ENCODE measurements around the gene PELI2.

Gene PELI2

DNA sequence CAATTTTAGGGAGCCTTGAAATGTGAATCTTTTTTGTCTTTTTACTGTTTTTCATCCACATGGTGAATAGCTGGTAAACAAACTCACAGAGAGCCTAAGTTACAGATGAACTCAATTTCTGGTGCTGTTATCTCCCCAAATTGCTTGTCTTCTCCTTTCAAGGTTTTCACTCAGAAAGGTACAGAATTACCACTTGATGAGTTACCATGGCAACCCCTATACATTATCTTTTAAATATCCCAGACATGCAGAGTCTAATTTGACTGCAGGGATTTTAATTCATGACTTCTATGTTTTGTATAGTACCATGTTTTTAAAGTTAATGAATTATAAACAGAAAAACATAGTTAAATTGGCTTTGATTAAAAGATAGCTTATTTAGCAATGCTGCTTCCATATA, 203.7 kb downstream of the PELI2 start:
- no peak for DNase-seq

DNA sequence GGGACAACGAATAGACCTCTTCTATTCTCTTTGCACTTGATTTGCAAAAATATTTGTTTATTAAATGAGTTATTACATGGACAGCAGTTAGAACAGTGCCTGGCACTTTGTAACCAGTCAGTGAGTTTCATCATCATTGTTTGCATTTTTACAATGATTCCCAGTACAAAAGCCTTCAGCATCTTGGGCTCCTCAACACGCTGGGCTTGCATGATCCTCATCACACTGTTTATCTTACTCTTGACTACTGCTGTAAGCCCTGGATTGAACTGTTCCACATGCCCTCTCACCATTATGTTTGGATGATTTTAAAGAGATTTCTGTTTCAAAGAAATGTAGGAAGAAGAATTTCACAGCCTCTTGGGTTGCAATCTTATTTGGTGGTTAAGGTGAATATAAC, 204.3 kb downstream of the PELI2 start:
- no peak for DNase-seq

DNA sequence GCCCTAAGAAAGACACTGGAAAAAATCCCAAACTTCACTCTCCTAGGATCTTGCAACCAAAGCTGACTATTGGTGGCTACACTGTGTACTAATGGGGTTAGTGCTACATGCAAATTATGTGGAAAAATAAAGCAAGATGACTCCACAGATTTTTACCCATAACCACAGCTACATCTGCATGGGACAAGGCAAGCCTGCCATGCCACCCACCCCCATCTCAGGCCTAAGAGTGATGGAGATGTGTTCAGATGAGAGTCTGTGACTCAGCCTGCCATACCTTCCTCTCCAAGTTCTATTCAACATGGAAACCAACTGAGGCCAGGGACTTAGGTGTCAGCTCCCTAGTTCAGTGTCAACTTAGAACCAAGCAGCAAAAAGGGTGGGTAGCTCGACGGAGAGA, 206.2 kb downstream of the PELI2 start:
- DNase-seq = no peak

DNA sequence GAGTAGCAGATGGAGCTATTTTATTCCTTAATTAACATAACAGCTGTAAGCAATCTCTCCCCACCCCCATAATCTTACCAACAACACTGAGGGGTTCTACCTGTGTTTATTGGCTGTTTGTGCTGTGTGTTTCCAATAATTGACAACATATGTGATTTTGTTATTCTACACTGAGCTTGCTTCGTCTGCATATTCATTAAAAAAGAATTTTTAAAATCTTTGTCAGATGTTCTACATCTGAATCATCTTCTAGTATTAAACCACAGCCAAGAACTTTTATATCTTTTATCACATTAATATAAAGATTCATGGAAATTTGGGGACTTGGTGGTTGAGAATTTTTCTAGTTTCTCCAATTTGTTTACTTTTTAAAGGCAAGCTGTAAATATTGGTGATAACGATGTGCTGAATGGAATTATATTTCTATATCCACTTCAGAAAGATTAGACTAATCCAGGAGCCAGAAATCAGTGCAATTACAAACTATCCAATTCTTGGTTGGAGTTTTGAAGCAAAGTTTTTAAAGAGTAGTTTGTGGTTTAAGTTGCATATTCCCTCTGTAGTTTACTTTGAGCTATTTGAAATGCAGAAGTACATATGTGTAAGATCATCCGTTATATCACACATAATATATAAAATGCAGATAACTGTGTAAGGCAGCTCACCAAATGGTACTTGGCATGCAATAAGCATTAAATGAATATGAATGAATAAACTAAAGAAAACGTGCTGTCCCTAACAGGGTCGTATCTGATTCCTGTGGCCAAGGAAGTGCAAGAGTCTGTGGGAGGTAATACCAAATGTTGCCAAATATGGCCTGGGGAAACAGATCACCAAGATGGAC, 206.9 kb downstream of the PELI2 start:
- DNase-seq = no peak

DNA sequence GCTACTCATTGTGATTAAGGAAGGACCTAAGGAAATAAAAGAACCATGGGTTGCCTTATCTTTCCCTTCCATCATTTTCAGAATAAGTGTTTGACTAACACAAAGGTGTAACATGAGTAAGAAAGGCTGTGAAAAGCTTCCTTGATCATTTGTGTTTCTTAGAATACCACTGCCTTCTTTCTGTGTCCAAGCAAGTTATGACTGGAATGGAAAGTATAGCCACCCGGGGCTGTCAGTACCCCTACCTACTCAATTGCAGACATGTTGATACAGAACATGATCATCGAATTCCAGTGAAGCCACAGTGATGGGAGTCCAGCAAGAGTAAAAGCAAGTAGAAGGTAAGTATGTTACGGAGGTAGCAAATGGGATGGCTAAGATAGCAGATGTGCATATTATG, 209.8 kb downstream of the PELI2 start:
- DNase-seq = no peak

DNA sequence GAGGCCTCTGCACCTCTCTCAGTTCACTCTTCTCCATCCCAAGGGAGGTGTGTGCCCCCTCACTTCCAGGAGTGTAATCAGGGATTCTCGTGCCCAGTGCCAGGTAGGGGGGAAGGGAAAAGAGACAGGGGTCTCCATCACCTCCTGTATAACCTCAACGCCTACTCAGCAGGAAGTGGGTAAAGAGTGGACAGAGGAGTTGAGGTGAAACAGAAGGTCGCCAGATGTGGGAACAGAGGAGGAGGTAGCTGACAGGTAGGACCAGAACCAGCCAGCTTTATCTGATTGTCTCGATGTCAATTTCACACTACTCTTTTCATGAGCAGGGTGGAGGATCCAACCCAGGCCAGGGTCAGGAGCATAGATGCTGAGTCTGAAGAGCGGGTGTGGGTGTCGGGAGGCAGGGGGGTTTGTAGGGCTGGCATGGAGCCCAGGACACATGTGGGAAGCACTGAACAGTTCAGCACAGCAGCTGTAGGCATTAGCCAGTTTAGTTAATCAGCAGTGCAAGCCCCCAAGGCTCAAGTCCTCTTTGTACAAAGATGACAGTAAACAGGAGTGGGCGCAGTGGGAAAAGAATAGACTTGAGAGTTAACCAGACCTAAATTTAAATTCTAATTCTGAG, 213.5 kb downstream of the PELI2 start:
- DNase-seq = no peak

DNA sequence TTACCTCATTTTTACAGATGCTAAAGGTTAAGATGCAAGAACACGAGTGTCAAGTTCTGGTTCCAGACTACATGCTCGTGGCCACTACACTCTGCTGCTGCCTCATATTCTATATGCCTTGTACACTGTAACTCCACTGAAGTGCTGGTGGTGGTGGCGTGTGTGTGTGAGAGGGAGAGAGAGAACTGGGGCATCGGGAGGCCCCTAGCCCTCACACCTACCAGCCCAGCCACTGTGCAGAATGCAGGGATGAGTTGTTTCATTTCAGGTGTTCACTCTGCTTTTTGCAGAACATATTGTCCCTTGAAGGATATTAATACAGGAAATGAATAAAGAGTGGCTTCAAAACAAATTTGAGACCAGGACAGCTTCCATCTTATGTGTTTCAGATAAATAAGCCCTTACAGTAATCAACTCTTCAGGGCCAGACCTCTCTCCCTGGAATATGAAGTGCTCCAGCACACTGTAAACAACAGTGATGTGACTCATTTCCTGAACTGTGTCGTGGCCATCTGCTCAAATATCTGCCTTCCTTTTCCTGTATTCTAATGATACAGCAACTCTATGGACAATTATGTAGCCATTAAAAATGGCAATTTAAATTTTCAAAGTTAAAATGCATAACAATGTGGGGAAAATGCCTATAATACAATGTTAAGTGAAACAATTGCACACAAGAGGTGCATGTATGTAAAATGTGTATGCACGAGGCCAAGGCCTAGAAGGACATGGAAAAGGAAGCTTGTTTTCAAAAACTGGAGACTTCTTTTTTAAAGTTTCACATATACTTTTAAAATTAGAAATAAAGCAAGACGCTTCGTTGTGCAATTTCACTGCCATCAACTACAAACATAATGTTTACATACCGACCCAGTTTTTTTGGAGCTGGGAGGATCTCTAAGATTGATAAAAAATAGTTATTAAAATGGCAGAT, 215.4 kb downstream of the PELI2 start:
- DNase-seq = no peak

DNA sequence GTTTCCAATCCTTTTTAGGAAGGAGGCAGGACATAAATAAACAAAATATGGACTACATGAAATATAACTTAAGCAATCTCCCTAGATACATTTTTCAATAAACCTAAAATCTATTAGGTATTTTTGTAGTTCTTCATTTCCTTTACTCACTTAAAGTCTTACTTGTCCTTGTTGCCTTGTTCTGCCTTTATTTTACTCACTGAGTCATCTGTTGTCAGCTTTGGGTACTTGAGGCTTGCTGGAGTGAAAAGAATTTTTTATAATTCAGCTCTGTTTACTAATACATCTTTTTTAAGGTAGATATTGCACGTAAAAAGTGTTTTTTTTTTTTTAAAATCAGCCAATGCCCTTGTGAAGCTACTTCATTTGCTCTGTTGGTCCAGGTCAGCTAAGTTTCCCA, 216.2 kb downstream of the PELI2 start:
- DNase-seq = no peak

DNA sequence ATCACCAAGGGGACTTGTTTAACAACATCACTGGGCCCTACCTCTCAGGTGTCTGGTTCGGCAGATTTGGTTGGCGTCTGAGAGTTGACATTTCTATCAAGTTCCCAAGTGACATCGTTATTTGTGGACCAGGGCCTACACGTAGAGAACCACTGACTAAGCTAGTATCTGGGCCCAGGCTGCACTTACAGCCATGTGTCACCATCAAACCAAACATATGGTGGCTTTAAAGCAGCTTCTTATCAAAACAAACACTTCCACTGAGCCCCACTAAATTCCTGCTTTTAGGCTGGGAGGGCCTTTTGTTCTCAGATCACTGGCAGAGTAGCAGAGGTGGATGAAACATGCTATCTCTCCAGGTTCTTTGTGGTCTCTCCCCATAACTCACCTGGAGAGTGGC, 220.5 kb downstream of the PELI2 start:
- DNase-seq = no peak

DNA sequence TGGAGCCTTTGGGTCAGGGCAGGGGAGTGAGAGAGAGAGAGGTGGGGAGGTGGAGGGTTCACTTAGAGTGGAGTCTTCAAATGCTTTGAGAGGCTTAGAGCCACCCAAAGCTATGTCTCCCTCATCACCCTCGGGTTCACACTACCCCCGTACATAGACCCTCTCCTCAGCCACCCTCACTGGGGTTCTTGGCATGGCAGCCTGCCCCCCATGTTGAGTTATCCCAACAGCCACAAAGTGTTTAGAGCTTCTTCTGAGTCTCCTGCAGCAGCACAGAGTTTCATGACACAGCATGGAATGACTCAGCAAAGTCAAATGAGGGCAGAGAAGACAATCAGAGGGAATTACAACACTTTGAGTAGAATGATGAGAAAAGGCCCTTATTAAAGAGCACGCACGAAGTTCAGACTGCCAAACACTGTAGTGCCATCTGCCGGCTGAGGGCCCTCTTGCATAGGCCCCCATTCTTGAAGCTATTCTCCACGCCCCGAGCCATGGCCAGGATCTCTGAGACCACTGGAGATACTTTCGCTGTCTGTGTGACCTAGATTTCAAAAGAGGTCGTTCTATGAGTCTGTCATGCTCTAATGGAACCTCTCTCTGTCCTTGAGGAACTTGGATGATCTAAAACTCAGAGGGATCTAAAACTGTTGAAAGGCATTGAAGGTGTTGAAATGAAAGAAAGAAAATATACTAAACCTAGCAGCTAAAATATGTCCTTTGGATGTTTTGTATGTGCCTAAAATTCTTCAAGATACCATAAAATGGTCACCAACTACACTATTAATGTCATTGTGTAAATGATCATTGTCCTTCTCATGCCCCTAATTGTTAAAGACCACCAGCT, 221.9 kb downstream of the PELI2 start:
- peak; percentile 58 for DNase-seq

DNA sequence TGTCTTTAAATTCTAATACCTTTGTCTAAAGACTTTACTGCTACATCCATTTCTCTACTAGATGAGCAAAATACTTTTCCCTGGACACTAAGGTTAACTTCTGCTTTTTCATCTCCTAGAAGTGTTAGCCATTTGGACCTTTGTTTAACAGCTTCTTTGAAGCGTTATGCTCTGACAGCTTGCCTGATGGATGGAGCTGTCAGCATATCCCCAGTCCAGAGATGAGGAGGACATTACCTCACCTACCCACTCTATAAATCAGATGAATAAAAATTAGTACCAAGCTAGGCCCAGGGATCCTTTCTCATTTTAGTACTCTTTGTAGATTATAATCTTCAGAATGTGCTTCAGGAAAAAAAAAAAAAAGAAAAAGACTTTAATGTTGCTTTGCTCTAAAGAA, 222.7 kb downstream of the PELI2 start:
- DNase-seq = no peak

DNA sequence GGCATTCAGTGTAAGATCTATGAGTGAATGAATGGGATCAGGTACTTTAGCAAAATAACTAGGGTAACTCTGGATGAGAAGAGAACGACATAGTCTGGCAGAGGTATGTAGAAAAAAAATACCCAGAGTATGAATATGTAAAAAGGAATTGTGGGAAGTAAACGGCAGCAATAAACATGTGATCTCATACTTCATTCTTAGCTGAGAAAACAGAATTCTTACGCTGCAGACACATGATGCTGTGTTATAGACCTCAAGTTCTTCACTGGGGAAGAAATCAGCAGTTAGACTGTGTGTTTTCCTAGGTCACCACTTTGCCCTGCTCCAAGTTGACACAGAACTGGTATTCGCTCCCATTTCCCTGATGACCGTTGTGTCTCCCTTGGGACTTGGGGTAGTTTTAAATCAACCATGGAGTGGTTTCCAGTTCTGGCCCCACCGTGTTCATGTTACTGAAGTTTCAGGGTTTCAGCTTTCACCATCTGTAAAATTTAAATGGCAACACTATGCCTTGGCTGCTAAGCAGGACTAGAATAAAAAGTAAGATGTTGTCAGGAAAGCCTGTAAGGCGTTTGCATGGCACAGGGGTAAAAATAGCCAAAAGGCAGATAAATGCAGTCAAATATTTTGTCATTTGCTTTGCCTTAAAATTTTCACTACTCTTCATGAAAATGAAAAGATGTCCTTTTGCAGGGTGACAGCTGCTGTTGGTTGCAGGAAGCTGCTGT, 223.7 kb downstream of the PELI2 start:
- DNase-seq = no peak

DNA sequence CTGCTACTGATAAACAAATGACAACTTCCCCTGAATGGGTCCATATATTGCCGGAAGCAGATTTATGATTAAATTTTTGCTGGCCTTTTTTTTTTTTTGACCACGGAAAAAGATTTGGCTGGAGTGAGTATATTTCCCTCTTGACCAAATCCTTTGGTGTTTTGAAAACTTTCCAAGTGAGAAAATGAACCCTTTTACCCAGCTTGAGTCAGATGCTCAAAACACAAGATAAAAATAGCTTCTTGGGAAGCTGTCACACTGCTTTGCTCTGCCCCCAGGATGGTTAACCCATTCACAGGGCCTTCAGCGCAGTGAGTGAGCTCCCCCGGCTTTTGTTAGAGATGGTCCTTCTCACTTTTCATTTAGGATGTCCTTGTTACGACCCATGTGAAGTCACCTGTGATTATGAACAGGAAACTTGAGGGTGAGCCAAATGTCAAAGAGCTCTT, 224.3 kb downstream of the PELI2 start:
- no peak for DNase-seq

DNA sequence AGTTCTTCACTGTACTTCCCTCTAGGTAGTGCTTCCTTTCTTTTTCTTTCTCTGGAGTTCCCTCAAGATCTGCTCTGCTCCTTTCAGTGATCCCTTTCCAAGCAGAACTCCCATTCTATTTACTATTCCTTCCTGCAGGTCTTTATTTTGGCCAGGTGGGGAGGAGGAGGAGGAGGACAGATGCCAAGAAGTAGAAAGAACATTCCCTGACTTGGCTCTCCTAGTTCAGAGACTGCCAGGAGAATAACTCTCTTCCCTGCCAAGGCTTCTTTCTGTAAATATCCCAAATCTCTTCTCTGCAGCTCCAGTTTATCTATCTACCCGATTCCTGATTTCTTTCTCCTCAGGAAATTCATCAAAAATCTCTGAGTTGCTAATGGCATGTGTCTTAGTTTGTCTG, 231.7 kb downstream of the PELI2 start:
- no peak for DNase-seq

All from stimulated activated CD4-positive, alpha-beta T cell treated with anti-CD3 and anti-CD28 coated beads, Interleukin-4, amount 100 ng/mL, for 24 hours (primary cell).